Fibroblast of skin of left biceps (primary cell): Measurements from ENCODE around the gene LRRC34.

ENCODE experiments used
- DNase-seq, 2 experiments: peaks; one replicate each; pipeline ENCODE4 v3.0.0-alpha.2; 2013; ENCODE audit warnings: low read depth in 2 of 2

Gene LRRC34

DNA sequence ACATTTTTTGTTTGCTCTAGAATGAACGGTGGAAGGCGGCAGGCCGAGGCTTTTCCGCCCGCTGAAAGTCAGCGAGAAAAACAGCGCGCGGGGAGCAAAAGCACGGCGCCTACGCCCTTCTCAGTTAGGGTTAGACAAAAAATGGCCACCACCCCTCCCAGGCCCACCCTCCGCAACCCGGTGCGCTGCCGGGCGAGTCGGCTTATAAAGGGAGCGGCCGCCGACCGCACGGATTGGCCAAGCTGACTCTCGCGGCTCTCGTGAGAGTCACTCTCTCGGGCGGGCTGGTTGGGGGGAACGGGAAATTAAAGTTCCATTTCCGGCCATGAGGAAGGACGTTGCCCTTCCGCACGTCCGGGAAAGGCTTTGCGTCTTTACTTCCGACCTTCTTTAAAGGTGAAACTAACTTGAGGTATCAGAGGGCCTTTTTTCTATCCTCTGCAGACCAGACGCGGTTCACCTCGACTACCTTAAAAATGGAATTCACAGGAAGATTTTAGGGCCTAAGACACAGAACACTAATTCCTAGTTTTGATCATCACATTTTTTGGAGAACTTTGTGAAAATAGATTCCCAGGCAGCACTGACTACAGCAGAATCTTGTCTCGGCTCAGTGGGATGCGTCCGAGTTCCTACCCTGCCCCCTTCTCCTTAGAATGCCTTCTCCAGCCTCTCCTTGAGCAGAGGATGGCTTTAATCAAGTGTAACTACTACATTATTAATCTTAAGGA lies 47.7 kb downstream of the LRRC34 start, which contains the start of gene TERC:
Gene TERC (minus strand): TSS at position 179 of the 731 bp plus-strand sequence.
- peak; percentile 82 to 83 for DNase-seq

DNA sequence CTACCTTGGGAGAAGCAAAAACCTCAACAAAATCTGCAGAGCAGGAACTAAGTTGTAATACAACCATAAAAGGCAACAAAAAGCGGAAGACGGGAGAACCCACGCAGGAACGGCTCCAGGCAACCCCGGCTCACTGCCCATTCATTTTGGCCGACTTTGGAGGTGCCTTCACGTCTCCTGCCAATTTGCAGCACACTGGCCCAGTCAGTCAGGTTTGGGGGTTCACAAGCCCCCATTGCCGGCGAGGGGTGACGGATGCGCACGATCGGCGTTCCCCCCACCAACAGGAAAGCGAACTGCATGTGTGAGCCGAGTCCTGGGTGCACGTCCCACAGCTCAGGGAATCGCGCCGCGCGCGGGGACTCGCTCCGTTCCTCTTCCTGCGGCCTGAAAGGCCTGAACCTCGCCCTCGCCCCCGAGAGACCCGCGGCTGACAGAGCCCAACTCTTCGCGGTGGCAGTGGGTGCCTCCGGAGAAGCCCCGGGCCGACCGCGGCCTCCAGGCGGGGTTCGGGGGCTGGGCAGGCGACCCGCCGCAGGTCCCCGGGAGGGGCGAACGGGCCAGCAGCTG lies 48.3 kb downstream of the LRRC34 start:
- no peak for DNase-seq

DNA sequence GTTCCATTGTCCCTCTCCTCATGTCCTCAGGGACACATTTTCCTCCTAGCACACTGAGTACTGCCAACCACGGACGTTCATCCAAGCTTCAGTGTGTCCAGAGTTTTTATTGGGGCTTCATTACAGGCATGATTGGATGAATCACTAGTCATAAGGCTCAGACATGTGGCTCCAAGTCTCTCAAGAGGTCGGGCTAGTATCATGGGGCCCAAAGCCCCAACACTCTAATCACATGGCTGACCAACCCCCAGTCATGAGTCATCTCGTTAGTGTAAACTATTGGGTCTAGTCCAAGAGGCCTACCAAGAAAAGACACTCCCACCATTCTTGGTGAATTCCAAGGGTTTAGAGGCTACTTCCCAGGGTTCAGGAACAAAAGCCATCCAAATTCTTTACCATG lies 52.2 kb downstream of the LRRC34 start:
- no peak for DNase-seq

DNA sequence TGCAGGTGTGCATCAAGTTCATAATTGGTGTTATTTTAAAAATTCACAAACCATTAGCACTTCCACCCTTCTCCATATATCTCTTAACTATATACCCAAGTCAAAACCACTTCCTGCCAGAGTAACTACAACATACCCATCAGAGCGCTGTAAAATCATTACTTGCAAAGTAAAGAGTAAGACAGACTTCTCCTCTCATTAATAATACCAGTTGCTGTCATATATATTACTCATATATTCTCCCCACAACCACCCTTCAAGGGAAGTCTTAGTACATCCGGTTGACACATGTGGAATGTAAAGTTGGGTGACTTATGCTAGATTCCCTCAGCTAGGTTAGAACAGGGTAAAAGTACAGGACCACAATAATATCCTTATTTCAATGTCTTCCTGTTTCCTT lies 53.4 kb downstream of the LRRC34 start:
- no peak for DNase-seq

DNA sequence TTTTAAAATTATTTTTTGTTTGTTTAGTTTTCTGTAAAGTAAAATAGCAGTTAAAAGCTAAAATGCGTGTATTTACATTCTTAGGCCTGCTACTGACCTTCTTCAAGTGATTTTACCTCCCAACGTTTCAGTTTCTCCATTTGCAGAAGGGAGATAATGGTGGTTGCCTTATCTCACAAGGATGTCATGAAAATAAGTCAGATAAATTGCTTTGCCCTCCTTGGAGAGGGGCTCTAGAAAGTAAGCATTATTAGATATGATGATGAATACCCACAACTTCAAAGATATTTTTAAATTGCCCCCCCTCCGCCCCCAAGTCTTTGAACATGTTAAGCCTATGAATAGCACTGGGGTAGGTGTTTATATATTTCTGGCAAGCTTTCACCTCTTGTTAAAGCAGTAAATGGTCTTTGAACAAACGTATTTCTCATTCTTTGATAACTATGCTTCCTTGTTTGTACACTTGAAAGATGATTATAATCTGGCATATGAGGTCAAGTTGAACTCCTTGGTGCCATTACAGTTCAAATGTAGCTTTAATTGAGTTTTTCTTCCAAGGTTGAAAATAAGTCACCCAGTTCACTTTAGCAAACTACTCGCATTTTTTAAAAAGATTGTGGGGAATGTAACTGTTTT lies 54.2 kb downstream of the LRRC34 start:
- DNase-seq, result no peak

DNA sequence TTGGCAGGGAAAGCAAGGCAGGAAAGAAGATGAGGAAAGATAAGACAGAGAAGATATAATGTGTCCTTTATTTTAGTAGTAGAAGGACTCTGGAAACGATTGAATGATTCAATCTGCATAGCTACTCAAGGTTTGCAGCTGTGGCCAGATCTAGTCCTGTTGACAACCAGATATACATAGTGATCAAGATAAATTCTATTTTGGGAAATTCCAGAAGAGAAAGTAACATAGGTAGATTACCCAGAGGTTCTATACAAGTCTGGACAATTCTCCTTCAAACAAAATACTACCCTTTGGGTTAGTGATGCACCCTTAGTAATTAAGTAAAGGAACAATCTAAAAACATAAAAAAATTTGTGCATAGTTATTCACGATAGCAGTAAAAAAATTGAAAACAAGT lies 57.2 kb downstream of the LRRC34 start:
- no peak for DNase-seq

DNA sequence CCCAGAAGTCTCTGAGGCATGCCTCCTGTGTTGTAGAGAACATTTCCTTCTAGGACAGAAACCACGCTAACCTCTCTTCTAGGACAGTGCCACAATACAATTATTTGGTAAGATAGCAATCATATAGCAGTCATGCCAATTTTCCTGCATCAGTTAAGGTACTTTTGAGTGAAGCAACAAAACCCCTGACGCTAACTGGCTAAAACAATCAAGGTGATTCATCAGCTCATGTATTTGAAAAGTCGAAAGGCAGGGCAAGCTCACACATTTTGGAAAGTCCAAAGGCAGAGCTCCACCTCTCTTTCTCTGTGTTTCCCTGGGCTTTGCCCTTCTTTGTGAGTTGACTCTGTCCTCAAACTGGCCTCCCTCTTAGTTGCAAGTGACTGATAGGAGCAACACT lies 58.0 kb downstream of the LRRC34 start:
- no peak for DNase-seq

DNA sequence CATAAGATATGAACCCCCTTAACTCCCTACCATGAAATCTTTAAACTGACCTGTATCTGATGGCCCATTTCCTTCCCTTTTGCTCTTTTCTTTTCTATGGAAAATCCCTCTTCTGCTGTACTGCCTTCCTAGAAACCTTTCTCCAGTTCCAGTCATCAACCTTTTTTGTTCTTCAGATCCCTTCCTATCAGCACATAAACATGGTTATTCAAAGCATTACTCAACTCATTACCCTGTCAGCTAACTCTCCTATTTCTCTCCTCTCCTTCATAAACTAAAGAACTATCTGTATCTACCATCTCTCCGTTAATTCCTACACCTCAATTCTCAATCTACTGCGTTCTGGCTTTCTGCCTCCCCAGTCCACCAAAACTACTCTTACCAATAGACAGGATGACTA lies 60.8 kb downstream of the LRRC34 start:
- no peak for DNase-seq

DNA sequence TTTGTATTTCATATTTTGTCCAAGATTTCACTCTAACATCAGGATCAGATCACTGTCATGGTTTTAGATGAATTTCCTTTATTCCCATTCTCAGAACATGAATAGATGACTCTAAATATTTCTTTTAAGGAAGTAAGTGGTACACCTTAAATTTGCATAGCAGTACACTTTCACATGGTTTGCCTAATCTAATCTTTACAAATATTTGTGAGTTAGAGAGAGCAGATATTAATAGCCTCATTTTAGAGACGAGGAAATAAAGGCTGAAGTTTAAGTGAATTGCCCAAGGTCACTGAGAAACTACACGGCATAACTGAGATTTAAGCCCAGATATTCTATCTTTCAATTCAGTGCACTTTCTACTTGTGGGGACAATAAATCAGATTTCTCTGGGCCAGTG lies 62.0 kb downstream of the LRRC34 start:
- no peak for DNase-seq

DNA sequence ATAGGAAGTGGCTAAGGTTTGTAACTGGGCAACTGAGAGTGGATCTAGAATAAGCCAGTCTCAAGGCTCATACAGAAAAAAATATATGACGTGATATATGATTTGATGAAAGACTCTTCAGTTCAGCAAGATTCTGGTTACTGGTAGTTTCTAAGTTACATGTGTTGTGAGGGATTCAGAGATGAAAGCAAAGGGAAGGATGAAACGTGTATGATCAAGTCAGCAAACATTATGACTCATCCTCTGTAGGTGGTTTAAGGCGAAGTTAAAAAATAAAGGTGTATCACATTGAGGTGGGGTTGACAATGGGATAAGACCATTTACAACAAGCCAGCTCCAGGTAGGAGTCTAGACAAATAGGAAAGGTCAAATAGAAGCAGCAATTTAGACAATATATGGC lies 64.0 kb downstream of the LRRC34 start:
- DNase-seq, result no peak

DNA sequence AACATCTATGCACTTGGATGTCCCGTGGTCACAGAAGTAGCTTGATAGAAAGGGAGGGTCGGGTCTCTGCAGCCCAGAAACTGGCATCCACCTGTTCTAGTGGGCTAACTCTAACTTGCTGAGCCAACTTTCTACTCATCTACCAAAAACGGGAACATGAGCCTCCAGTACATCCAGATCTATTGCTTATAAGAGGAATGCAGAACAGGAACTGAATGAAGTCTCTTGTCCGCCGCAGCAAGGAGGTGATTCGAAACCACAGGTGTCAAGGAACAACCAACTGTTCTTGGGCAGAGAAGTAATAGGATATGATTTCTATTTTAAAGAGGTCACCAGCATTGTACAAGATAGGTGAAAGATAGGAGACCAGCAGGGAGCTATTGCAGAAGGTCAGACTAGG lies 65.8 kb downstream of the LRRC34 start:
- DNase-seq, result no peak

DNA sequence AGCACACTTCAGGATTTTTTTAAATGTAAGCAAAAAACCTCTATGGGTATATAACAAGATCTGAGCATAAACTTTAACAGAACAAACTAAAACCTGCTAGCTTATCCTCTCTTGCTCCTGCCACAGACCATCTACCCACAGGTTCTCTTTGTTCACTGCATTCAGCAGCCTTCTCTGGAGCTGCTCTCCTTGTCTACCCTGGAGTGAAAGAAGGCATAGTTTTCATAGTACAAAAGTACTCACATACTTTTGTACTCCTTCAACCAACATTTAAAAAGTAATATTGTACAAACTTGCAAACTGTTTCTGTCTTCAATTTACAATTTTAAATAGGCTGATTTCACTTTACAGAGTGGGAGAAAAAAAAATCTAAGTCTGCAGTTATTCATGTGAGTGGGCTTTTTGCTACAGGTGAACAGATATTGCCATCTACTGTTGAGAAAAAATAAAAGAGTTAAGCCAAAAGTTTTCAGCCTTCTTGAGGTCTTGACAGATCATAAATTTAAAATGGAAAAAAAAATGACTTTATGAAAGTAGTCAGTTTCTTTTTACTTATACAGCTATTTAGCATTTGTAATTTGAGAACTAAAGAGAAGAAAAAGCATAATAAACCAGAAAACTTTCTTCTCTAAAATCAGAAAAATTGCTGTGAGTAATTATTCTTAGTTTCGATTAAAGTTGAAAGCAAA lies 68.2 kb downstream of the LRRC34 start:
- no peak for DNase-seq
